Stimulated activated naive CD4-positive, alpha-beta T cell treated with Interleukin-2 at 50 U/mL for 16 hours (primary cell): Measurements from ENCODE around the gene SLC27A3.
"Not testable (repeated sequence)": the region's sequence is repeated elsewhere in the genome, so short reads cannot be mapped to it uniquely, and the experiment has no call there.

Experiments used
- DNase-seq: peaks from one replicate; lab custom pipeline; 2025; lab: John Stamatoyannopoulos, UW

Gene SLC27A3

GRCh38 chr1:153763365-153764225, 11.6 kb upstream of the SLC27A3 start:
- DNase-seq, result no peak

GRCh38 chr1:153764310-153764709, 10.9 kb upstream of the SLC27A3 start:
- DNase-seq, result no peak

- DNase-seq, result not testable (repeated sequence)
Observed at GRCh38 chr1:153766663-153767062, 8.5 kb upstream of the SLC27A3 start.

DNA sequence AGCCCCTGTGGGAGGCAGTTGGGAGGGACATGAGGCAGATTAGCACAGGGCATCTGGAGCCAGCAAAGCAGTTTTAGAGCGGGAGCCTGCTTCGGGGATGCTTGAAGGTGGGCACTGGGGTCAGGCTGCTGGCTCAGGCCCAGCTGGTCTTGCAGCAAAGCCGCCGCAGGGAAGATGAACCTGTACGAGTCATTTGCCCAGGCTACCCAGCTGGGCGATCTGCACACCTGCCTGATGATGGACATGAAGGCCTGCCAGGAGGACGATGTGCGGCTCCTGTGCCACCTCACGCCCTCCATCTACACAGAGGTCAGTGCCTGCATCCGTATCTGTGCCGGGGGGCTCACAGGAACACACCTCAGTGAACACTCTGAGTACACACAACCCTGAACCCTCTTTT, 7.7 kb upstream of the SLC27A3 start:
- no peak for DNase-seq

DNA sequence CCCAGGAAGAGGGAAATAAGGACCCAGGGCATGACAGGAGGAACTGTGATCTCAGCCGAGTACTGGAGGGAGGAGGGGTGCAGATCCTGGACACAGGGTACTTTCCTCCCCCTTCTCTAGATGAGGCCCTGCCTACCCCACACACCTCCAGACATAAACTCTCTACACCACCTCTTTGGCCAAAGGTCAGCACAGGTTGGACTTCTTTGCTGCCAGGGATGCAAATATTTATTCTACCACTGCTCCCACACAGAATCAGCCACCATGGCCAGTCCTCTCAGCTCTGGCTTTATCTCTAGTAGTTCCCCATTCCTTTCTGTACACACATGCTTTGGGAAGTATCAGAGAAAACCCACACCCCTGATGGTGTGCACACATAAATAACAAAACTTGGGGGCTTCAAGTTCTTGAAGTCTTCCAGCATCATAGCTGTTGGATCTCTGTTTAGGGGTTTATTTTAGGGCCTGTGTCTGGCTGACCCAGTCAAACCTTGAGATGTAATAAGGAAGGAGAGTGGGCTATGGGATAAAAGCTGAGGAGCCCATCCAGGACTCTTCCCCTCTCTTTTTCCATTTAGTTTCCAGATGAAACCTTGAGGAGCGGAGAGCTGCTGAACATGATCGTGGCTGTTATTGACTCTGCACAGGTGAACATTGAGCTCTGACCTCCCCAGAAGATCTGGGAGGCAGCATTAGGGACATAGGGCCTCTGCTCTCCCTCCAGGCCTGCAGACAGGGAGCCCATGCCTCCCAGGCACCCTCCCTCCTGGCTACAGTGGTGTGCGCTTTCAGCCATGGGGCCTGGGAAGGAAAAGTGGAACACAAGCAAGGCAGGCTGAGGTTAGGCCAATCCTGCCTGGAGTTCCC, 6.7 kb upstream of the SLC27A3 start:
- DNase-seq, result no peak

DNA sequence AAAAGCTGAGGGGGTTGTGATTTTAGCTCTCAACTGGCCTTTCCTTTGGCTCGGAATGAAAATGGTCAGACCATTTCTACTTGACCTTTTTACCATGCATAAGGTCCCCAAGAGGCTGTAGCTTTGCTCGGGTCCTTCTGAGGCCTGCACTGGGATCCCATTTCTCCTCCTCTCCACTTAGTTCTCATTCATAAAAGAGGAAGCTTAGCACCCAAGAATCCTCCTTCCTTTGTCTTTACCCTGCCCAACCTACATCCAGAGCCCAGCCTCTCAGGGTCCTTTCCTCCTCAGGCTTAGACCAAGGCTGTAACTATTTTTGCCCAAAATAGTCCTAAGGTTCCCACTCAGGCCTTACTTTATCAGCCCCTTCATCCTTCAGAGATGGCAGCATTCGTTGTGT, 6.0 kb upstream of the SLC27A3 start:
- no peak for DNase-seq

DNA sequence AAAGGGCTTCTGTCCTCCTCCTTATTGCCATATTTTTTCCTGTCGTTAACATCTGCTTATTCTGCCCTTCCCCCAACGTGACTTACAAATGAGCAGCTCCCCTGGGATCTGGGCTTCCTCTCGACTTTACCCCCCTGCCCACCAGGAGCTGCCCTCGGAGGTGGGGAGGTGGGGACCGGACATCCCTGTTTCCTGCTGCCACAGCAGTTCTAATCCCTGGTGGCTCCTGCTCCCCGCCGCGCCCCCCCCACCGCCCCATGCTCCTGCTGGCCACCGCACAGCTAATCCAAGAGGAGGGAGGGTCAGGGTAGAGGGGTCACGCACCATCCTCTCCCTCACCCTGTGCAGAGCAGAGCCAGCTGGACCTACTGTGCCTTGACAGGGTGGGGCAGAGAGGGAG, 4.4 kb upstream of the SLC27A3 start:
- DNase-seq, result no peak

- DNase-seq, result no peak
Observed at GRCh38 chr1:153771261-153771660, 3.9 kb upstream of the SLC27A3 start.

DNA sequence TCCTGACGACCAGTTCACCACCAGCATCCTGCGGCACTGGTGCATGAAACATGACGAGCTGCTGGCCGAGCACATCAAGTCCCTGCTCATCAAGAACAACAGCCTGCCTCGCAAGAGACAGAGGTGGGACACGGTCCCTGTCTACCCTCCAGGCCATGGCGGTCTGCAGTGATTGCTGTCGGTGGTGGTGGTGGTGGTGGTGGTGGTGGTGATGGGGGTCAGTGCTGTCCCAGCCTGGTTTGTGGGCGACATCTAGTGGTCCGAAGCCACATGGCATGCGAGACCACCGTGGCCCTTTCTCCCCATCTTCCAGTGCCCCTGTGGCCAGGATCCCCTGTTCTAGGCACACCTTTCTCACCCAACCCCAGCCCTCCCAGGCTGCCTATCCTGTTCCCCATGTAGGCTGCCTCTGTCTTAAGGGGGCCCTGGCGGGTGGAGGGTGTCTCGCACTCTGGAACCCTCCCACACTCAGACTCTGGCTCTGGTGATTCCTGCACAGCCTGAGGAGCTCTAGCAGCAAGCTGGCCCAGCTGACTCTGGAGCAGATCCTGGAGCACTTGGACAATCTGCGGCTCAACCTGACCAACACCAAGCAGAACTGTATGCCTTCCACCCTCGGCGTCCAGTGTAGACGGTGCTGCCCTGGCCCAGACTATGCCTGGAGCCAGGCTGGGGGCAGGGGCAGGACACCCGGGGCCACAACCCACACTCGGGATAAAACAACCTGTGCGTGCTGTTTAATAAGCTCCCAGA, 3.2 kb upstream of the SLC27A3 start:
- DNase-seq, result no peak

GRCh38 chr1:153773096-153773921, 1.9 kb upstream of the SLC27A3 start:
- DNase-seq, result no peak

DNA sequence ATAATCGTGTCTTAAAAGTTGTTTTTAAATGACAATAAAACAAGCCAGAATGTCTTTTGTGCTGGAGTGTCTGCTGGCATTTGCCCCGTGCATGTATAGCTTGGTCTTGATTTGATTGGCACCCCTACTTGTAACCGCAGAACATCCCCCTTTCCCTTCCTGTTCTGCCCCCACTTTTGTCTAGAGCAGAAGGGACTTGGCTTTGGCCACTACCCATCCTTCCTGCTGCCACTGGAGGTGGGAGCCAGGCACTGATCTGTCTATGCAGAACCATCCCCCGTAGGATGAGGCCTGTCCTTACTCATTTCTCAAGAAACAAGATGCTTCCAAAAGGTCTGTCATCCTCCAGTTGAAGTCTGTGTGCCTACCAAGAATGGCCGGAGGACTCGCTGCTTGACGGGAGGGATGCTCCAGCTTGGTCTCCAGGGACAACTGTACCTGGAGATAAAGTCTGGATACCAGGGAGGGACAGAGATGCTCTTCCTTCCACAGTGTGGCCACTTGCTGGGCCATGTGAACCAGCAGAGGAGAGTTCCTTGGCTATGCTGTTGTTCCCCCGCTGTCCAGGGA, 1.1 kb upstream of the SLC27A3 start:
- DNase-seq, result no peak

- DNase-seq, result peak; percentile 57
Observed at GRCh38 chr1:153775458-153776327, 486 bp downstream of the SLC27A3 start.

GRCh38 chr1:153776352-153776751, 1.1 kb downstream of the SLC27A3 start:
- no peak for DNase-seq

DNA sequence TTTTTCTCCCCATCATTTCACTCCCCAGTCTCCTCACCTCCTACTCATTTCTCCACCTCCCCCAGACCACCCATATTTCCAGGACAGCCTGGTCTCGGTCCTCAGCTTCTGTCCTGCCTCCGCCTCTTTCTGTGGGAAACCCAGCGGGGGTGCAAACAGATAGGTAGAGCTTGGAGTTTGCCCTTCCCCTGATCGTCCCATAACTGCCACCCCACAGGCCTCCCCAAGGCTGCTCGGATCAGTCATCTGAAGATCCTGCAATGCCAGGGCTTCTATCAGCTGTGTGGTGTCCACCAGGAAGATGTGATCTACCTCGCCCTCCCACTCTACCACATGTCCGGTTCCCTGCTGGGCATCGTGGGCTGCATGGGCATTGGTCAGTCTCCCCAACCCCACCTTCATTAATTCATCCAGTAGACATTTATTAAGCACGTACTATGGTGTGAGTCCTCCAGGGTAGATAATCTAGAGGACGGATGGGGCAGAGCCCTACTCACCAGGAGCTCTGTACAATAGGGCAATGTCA, 1.7 kb downstream of the SLC27A3 start:
- DNase-seq, result no peak

DNA sequence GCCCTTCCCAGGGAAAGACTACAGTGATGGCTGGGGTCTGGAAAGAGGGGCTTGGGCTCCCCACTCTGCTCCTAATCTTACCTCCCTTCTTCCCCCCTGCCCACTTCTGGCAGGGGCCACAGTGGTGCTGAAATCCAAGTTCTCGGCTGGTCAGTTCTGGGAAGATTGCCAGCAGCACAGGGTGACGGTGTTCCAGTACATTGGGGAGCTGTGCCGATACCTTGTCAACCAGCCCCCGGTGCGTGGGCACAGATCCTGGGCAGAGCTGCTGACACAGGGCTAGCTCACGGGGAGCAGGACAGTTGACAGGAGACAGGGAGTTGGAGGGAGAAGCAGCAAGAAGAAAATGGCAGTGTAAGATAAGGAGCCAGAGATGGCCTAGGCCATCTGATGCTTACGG, 2.4 kb downstream of the SLC27A3 start:
- no peak for DNase-seq

GRCh38 chr1:153778051-153778823, 3.0 kb downstream of the SLC27A3 start:
- no peak for DNase-seq

- DNase-seq, result no peak
Observed at GRCh38 chr1:153778824-153779519, 3.8 kb downstream of the SLC27A3 start.

DNA sequence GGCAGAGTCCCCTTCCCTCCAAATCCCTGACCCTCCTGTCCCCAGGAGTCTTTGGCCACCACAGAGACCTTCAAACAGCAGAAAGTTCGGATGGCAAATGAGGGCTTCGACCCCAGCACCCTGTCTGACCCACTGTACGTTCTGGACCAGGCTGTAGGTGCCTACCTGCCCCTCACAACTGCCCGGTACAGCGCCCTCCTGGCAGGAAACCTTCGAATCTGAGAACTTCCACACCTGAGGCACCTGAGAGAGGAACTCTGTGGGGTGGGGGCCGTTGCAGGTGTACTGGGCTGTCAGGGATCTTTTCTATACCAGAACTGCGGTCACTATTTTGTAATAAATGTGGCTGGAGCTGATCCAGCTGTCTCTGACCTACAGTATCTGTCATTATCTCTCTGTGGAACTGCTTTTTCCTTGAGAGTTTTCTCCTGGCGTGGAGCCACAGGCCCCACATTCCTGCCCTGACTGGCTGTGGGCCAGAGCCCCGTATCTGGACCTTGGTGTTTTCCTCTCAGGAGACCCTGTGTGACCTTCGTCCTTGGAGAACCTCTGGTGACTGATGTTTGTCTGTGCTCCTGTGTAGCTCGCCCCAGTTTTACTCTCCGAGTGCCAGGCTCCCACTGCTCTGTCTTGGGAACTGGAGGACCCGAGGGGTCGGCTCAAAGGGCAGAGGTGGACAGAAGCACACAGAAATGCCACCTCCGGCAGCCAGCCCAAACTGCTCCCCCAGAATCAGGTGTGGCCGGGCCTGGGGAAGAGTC, 4.8 kb downstream of the SLC27A3 start:
- DNase-seq, result no peak
